Neural crest cell (in vitro differentiated cells): ENCODE measurements around the gene CCNK. TPM values are rescaled to one million over a fixed set of nuclear protein-coding genes. Genes with fewer than 3 reads are reported as not detected.

Experiments used
- DNase-seq: peaks from one replicate; pipeline ENCODE4 v3.0.0; 2021; ENCODE audit warnings: low read depth, mixed read lengths, low spot score
- H3K27ac Mint-ChIP-seq: one replicate; pipeline ENCODE4 v1.8.0; 2021; ENCODE audit warnings: mild to moderate bottlenecking, mixed read lengths; ENCODE audit not compliant: unreplicated experiment
- H3K27me3 Mint-ChIP-seq: 2 replicates; pipeline ENCODE4 v1.8.0; 2021; ENCODE audit warnings: low read depth, mild to moderate bottlenecking, mixed read lengths
- H3K36me3 Mint-ChIP-seq: 2 replicates; pipeline ENCODE4 v1.8.0; 2021; ENCODE audit warnings: low read depth, mild to moderate bottlenecking, mixed read lengths
- H3K4me1 Mint-ChIP-seq: 2 replicates; pipeline ENCODE4 v1.8.0; 2021; ENCODE audit warnings: mixed read lengths
- H3K4me3 Mint-ChIP-seq: one replicate; pipeline ENCODE4 v1.8.0; 2021; ENCODE audit warnings: mild to moderate bottlenecking, mixed read lengths
- H3K9me3 Mint-ChIP-seq: 2 replicates; pipeline ENCODE4 v1.8.0; 2021; ENCODE audit warnings: mixed read lengths
- total RNA-seq: library from RNA; stranded (reverse); gene quantifications from 2 replicates; pipeline ENCODE4 v1.2.1, GENCODE V29; 2021
- TF ChIP-seq, protein P1 (sequence below): fragments of 200-600 bp; sonication (generic); conservative IDR thresholded peaks from 2 replicates; pipeline ENCODE4 v1.5.0; 2021; ENCODE audit warnings: antibody characterized with exemption, mild to moderate bottlenecking

The CCNK gene
- total RNA-seq, 1 donor from 2014 or later, result 69.6 TPM

DNA sequence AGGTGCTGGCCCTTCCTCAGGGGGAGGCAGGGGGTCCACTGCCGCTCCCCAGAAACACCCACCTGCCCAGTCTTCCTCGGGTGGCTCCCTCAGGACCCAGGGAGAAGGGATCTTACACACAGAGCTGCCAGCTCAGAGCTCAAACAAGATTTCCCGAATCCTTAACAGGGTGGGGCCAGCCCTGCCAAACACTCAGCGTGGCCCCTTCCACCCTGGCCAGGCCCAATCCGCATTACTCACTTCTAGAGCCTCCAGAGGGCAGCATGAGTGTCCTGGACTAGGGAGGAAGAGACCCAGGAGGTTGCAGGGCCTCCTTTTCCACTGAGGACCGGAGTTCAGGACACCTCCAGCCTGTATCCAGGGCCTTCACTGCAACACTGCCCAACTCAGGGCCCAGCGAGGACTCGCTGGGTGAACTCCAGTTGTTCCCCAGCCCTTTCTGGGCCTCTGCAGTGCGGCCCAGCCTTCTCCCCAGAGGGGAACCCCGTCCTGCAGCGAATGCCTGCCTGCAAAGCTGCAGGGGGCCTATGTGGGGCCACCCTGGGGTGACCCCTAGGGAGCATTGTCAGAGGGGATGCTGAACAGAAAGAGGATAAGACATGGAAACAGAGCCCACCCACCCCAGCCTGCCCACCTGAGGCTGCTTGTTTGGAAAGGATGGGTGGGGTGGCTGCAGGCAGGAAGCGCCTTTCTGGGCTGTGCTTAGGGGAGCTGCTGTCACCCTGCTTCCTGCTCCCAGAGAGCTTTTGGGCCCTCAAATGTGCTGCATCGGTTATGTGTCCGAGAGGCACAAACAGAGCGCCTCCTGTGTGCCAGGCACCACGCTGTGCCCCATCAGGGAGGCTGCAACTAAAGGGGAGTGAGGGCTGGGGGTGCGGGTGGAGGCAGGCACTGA, 43.8 kb downstream of the CCNK start:
- Mint-ChIP-seq H3K9me3 (no peaks in the 10 kb centered on the region), H3K27me3 (peaks cover 4% of the 10 kb centered on the region), H3K4me1 (peaks cover 36% of the 10 kb centered on the region), H3K4me3 (no peak overlapping the region), H3K27ac (no peak overlapping the region), H3K36me3 (no peaks in the 10 kb centered on the region)
- TF ChIP-seq, protein P1, sequence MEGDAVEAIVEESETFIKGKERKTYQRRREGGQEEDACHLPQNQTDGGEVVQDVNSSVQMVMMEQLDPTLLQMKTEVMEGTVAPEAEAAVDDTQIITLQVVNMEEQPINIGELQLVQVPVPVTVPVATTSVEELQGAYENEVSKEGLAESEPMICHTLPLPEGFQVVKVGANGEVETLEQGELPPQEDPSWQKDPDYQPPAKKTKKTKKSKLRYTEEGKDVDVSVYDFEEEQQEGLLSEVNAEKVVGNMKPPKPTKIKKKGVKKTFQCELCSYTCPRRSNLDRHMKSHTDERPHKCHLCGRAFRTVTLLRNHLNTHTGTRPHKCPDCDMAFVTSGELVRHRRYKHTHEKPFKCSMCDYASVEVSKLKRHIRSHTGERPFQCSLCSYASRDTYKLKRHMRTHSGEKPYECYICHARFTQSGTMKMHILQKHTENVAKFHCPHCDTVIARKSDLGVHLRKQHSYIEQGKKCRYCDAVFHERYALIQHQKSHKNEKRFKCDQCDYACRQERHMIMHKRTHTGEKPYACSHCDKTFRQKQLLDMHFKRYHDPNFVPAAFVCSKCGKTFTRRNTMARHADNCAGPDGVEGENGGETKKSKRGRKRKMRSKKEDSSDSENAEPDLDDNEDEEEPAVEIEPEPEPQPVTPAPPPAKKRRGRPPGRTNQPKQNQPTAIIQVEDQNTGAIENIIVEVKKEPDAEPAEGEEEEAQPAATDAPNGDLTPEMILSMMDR, result peak; percentile 46
- DNase-seq, result no peak

DNA sequence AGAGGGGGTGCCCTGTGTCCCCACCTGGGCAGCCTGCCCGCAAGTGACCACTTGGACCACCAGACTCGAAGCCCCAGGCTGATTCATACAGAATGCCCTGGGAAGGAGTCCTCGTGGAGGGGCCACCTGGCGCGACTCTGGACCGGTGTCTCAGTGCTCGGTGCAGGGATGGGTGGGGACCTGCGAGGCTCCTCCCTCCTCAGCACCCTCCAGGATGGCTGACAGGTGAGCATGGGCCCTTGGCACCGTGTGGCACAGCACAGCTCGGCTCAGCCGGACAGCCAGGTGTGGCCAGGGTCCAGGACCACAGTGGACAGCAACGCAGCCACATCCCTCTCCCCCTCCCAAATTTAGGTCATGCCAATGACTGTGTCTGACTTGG, 44.5 kb downstream of the CCNK start:
- no peak for DNase-seq
- peaks cover 3% of the 10 kb centered on the region for H3K27me3 Mint-ChIP-seq
- no peak overlapping the region for H3K4me3 Mint-ChIP-seq
- no peaks in the 10 kb centered on the region for H3K36me3 Mint-ChIP-seq
- H3K4me1 Mint-ChIP-seq, result peaks cover 42% of the 10 kb centered on the region
- no peak overlapping the region for H3K27ac Mint-ChIP-seq
- TF ChIP-seq, protein P1, result no peak
- H3K9me3 Mint-ChIP-seq, result no peaks in the 10 kb centered on the region

DNA sequence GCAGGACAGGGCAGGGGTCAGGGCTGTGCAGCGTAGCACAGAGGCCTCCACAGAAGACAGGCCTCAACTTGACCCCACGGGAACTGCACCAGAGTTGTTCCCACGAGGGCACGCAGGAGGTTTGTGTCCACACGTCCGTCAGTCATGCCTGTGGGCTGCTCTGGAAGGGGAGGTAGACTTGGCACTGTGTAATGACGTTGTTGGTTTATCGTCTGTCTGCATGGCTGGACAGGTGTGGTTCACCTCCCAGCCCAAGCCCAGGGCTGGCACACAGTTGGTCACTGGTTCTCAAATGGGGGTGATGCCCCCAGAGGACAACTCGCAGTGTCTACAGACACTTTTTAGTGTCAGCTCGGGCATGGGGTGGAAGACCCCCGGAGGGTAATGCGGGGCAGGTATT, 45.8 kb downstream of the CCNK start:
- DNase-seq, result no peak
- no peaks in the 10 kb centered on the region for H3K27me3 Mint-ChIP-seq
- peaks cover 49% of the 10 kb centered on the region for H3K4me1 Mint-ChIP-seq
- H3K4me3 Mint-ChIP-seq, result no peak overlapping the region
- no peaks in the 10 kb centered on the region for H3K9me3 Mint-ChIP-seq
- no peaks in the 10 kb centered on the region for H3K36me3 Mint-ChIP-seq
- TF ChIP-seq, protein P1, result no peak
- H3K27ac Mint-ChIP-seq, result no peak overlapping the region

DNA sequence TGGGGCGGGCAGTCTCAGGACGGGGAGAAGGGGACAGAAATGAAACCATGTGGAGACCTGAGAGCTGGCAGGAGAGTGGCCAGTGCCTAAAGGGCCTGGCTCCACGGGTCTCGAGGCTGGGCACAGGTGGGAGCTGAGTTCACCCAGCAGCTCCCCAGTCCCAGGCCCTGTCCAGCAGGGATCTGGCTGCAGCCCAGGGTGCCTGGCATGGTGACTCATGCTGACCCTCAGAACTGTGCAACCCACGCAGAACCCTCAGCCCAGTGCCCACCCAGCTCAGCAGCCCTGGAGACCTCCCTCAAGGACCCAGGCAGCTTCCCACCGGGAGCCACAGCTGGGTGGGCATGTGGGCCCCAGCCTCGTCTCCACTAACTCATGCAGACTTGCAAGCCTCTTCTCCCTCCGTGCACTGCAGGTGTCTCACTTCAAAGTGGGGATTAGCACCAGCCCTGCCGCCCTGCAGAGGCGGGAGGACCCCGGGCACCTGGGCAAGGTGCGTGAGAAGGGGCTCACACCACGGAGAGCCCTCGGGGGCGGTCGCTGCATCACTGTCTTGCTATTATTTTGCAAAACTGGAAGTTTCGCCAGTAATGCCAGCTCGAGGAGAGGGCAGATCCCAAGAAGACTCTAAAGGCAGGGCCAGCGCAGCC, 46.3 kb downstream of the CCNK start:
- Mint-ChIP-seq H3K36me3 (no peaks in the 10 kb centered on the region), H3K27ac (peak overlapping the region; percentile 12), H3K4me1 (peaks cover 44% of the 10 kb centered on the region), H3K4me3 (no peak overlapping the region), H3K9me3 (no peaks in the 10 kb centered on the region), H3K27me3 (no peaks in the 10 kb centered on the region)
- DNase-seq, result no peak
- TF ChIP-seq, protein P1, result no peak

DNA sequence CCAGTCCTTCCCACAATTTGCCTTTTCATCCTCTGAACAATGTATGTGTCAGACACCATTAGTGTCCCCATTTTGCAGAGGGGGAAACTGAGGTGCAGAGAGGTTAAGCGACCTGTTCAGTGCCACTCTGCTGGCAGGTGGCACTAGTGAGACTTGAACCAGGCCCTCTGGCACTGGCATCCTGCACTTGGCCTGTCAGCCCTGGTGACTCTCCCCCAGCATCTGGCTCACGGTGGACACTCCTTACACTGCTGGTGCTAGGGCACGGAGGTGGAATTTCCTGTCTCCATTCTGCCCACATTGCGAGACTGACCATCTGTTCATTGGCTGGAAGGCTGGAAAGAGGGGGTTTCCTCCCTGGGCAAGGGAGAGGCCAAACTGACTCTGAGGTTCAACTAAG, 48.7 kb downstream of the CCNK start:
- H3K36me3 Mint-ChIP-seq, result no peaks in the 10 kb centered on the region
- no peak overlapping the region for H3K27ac Mint-ChIP-seq

More for the DNA sequence above, 48.7 kb downstream of the CCNK start:
- TF ChIP-seq, protein P1, result no peak
- Mint-ChIP-seq H3K9me3 (no peaks in the 10 kb centered on the region), H3K4me3 (no peak overlapping the region), H3K4me1 (peaks cover 45% of the 10 kb centered on the region), H3K27me3 (no peaks in the 10 kb centered on the region)
- DNase-seq, result no peak
